ENCODE data around the gene ATG9B. TPM values are rescaled to one million over a fixed set of nuclear protein-coding genes. Genes with fewer than 3 reads are reported as not detected.

The ATG9B gene
- total and polyA plus RNA-seq, 2 experiments from 2014 or later = 0.80 to 2.4 TPM

- Histone ChIP-seq H3K4me1 (ENCODE audit: insufficient read depth) (peaks cover 47% of the 10 kb centered on the region), H3K9me2 (replicated peaks; ENCODE audit: insufficient read depth) (no peaks in the 10 kb centered on the region), H3K79me2 (no peaks in the 10 kb centered on the region), H3K4me3 (no peak overlapping the region), H3K9me3 (ENCODE audit: low read depth) (no peaks in the 10 kb centered on the region), H4K20me1 (ENCODE audit: insufficient read depth, poor library complexity, severe bottlenecking) (no peaks in the 10 kb centered on the region), H3K4me2 (no peak overlapping the region), H3K27me3 (peaks cover 9% of the 10 kb centered on the region), H3K27ac (no peak overlapping the region), H2AFZ (no peak overlapping the region), H3K36me3 (replicated peaks; ENCODE audit: insufficient read depth, low read depth) (no peaks in the 10 kb centered on the region)
- no peak for TF ChIP-seq EZH2phosphoT487 (IDR thresholded peaks at IDR 0.05; ENCODE audit: low read depth, severe bottlenecking, unreplicated experiment)
- no peak for TF ChIP-seq EZH2 (IDR thresholded peaks at IDR 0.05; ENCODE audit: borderline replicate concordance)
- no peak for TF ChIP-seq CTCF (IDR thresholded peaks at IDR 0.05; ENCODE audit: poor library complexity)
- no peak for DNase-seq (ENCODE audit: low spot score)
- WGBS (ENCODE audit: low lambda C conversion rate, missing lambda C conversion rate) = 89% methylated on average over 15 of the region's 16 CpGs
These were observed 58.9 kb downstream of the ATG9B start for GRCh38 chr7:150965273-150965830.

Other genes with a start within 250 kb of the ATG9B start
- 200 and 263 TPM in 2 replicates for gene TMEM176B, start 224.1 kb downstream of the ATG9B start, total RNA-seq
- gene TMEM176B, start 224.1 kb downstream of the ATG9B start, polyA plus RNA-seq = 175 and 204 TPM in 2 replicates
- gene TMEM176A, start 223.7 kb downstream of the ATG9B start, total RNA-seq = 202 and 224 TPM in 2 replicates
- 242 and 343 TPM in 2 replicates for gene TMEM176A, start 223.7 kb downstream of the ATG9B start, polyA plus RNA-seq
- 4.7 and 9.1 TPM in 2 replicates for gene AOC1, start 172.0 kb downstream of the ATG9B start, total RNA-seq
- gene AOC1, start 172.0 kb downstream of the ATG9B start, polyA plus RNA-seq = 5.9 and 6.6 TPM in 2 replicates
- gene KCNH2, start 46.2 kb downstream of the ATG9B start, total RNA-seq = 8.4 and 9.4 TPM in 2 replicates
- gene KCNH2, start 46.2 kb downstream of the ATG9B start, polyA plus RNA-seq = 9.1 and 11.3 TPM in 2 replicates
- gene NOS3, start 33.5 kb downstream of the ATG9B start, total RNA-seq = 8.1 and 9.8 TPM in 2 replicates
- 15.3 and 17.4 TPM in 2 replicates for gene NOS3, start 33.5 kb downstream of the ATG9B start, polyA plus RNA-seq
- gene ABCB8, start 4.0 kb upstream of the ATG9B start, total RNA-seq = 22.6 and 24.4 TPM in 2 replicates
- gene ABCB8, start 4.0 kb upstream of the ATG9B start, polyA plus RNA-seq = 32.6 and 41.2 TPM in 2 replicates
- 2.9 and 4.5 TPM in 2 replicates for gene ASIC3, start 24.0 kb upstream of the ATG9B start, total RNA-seq
- 2.1 and 7.0 TPM in 2 replicates for gene ASIC3, start 24.0 kb upstream of the ATG9B start, polyA plus RNA-seq
- gene CDK5, start 33.4 kb upstream of the ATG9B start, total RNA-seq = 15.2 and 17.4 TPM in 2 replicates
- gene CDK5, start 33.4 kb upstream of the ATG9B start, polyA plus RNA-seq = 29.4 and 39.4 TPM in 2 replicates
- 153 and 188 TPM in 2 replicates for gene SLC4A2, start 35.1 kb upstream of the ATG9B start, total RNA-seq
- gene SLC4A2, start 35.1 kb upstream of the ATG9B start, polyA plus RNA-seq = 167 and 175 TPM in 2 replicates
- 105 and 107 TPM in 2 replicates for gene FASTK, start 56.3 kb upstream of the ATG9B start, total RNA-seq
- gene FASTK, start 56.3 kb upstream of the ATG9B start, polyA plus RNA-seq = 193 and 202 TPM in 2 replicates
- 40.5 and 45.0 TPM in 2 replicates for gene TMUB1, start 59.0 kb upstream of the ATG9B start, total RNA-seq
- gene TMUB1, start 59.0 kb upstream of the ATG9B start, polyA plus RNA-seq = 83.1 and 91.9 TPM in 2 replicates
- gene AGAP3, start 62.0 kb upstream of the ATG9B start, total RNA-seq = 23.7 and 44.0 TPM in 2 replicates
- 56.7 and 63.5 TPM in 2 replicates for gene AGAP3, start 62.0 kb upstream of the ATG9B start, polyA plus RNA-seq
- not detected in 2 replicates for gene GBX1, start 143.2 kb upstream of the ATG9B start, total RNA-seq
- gene GBX1, start 143.2 kb upstream of the ATG9B start, polyA plus RNA-seq = not detected in 2 replicates
- not detected in 2 replicates for gene ASB10, start 162.8 kb upstream of the ATG9B start, total RNA-seq
- not detected in 2 replicates for gene ASB10, start 162.8 kb upstream of the ATG9B start, polyA plus RNA-seq
- gene H2BK1, start 186.0 kb upstream of the ATG9B start, total RNA-seq = not detected in 2 replicates
- not detected in 2 replicates for gene H2BK1, start 186.0 kb upstream of the ATG9B start, polyA plus RNA-seq
- gene ABCF2, start 202.7 kb upstream of the ATG9B start, total RNA-seq = 35.3 and 35.8 TPM in 2 replicates
- gene ABCF2, start 202.7 kb upstream of the ATG9B start, polyA plus RNA-seq = 25.6 and 32.9 TPM in 2 replicates
- gene CHPF2, start 208.0 kb upstream of the ATG9B start, total RNA-seq = 36.9 and 51.0 TPM in 2 replicates
- gene CHPF2, start 208.0 kb upstream of the ATG9B start, polyA plus RNA-seq = 68.2 and 70.0 TPM in 2 replicates
- gene SMARCD3, start 224.2 kb upstream of the ATG9B start, total RNA-seq = 38.0 and 42.4 TPM in 2 replicates
- 73.1 and 111 TPM in 2 replicates for gene SMARCD3, start 224.2 kb upstream of the ATG9B start, polyA plus RNA-seq